Stimulated activated CD4-positive, alpha-beta T cell treated with anti-CD3 and anti-CD28 coated beads, Interleukin-15, amount 100 ng/mL, for 48 hours (primary cell): ENCODE results near the gene TIE1.

Source experiments
- DNase-seq, 2 donors: peaks; one replicate each; pipeline ENCODE4 v3.0.0-alpha.2; 2020; ENCODE audit warnings: low read depth in 2 of 2

Gene TIE1

GRCh38 chr1:43300378-43301094 lies at the start of gene TIE1:
TSS of gene TIE1 (plus strand) at chr1:43300982. CDS start at chr1:43301072, 90 bp downstream.
- no peak for DNase-seq

DNA sequence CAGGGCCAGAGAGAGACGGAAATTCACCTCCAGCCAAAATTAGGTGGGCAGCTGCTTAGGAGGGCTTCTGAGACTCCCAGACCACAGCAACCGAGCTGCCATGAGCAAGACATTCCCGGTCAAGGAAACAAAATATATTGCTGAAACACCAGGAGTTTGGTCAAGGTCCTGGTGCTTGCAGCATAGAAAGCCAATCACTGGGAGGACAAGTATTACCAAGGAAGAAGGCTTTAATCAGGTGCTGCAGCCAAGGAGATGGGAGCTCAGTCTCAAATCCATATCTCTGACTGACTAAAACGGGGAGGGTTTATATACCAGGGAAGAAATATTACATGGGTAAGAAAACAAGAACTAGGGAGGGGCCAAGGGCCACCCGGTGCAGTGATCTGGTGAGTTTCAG lies 49.8 kb upstream of the TIE1 start:
- DNase-seq, result no peak

GRCh38 chr1:43252225-43252624 lies 48.6 kb upstream of the TIE1 start:
- no peak for DNase-seq

DNA sequence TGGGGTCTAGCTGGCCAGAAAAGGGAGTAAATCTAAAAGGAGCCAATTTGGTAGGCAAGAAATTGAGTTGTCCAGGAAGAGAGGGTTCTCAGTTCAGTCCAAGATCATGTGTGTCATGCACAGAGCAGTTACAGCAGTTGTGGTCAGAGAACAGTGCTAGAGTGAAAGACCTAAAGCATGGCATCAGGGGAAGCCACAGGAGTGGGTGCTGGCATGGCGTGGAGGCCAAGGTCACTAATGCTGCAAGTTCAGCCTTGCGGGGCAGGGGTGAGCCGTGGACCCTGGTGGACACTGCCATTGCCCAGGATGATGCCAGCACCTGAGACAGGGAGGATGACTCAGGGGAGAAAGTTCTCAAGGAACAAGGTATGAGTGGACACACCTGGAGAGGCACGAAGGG lies 47.6 kb upstream of the TIE1 start:
- DNase-seq, result no peak

DNA sequence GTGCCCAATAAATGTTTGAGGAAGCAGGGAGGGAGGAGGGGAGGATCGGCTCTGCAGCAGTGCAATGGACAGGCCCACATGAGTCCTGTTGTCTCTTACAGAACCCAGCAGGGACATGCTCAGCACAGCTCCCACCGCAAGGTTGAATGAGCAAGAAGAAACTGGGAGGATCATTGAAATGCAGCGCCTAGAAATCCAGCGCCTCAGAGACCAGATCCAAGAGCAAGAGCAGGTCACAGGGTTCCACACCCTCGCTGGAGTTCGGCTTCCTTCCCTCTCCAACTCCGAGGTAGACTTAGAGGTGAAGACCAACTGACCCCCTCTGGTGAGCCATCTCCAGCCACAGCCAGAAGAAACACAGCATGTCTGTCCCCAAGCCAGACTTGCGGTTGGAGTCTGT lies 46.9 kb upstream of the TIE1 start:
- DNase-seq, result no peak

GRCh38 chr1:43255438-43256210 lies 45.2 kb upstream of the TIE1 start:
- no peak for DNase-seq

GRCh38 chr1:43256675-43257570 lies 43.9 kb upstream of the TIE1 start:
- no peak for DNase-seq

DNA sequence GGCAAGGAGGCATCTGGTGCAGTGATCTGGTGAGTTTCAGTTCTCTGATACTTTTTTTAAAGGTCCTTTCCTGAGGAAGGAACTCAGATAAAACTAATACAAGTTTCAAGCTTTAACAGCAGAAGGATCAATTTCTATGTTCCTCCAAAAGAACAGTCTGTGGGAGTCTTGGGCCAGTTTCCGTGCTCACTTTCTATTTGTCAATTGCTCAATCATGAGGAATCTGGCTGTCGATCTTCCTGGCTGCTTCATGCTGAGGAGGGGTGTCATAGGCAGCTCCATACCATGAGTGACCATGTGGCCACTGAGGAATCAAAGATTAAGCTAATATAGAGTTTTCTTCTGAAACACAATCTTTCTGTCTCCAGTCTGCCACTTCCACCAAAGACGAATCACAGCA lies 42.4 kb upstream of the TIE1 start:
- no peak for DNase-seq

GRCh38 chr1:43265431-43265830 lies 35.4 kb upstream of the TIE1 start:
- no peak for DNase-seq

- DNase-seq, result no peak
Observed at GRCh38 chr1:43266881-43267280, 33.9 kb upstream of the TIE1 start.

DNA sequence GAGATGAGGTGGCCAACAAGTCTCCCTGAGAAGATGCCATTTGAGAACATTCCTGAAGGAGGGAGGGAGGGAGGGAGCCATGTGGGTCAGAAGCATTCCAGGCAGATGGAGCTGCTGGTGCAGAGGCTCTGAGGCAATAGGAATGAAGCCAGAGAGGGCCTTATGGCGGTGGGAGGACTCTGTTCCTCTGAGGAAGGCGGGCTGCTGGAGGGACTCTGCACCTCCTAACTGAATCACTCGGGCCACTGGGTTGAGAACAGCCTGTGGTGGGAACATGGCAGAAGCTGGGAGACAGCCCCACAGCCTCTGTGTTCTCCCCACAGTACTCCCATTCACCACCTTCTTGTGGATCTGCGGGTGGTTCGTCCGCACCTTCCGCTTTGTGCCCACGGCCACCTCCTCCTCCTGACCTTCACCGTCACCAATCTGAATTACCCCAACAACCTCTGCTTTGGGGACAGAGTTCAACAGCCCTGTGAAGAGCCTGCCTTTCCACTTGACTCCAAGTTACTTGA lies 33.4 kb upstream of the TIE1 start:
- DNase-seq, result no peak

DNA sequence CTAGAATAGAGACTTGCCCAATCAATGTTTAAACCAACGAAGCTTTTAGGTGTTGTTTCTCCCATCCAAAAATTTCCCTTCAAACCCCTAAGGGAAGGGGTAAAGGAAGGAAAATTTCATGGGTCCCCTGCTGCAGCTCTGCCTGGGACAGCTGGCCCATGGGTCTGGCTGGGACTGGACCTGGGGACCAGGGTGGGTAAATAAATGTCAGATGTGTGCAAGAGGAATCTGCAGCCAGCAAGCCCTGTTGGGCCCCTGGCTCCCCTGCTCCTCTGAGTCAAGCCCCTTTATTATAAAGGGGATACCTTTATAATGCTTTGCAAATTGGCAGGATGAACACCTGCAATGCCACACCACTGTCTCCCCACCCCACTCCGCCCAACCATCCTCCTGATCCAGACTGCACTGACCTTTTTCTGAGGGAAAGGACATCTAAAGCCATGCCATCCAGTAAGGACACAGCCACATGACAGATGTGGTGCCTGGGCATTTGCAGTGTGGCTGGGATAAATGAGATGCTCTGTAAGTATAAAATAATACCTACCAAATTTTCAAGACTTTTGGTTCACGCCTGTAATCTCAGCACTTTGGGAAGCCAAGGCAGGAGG lies 32.9 kb upstream of the TIE1 start:
- DNase-seq, result no peak

DNA sequence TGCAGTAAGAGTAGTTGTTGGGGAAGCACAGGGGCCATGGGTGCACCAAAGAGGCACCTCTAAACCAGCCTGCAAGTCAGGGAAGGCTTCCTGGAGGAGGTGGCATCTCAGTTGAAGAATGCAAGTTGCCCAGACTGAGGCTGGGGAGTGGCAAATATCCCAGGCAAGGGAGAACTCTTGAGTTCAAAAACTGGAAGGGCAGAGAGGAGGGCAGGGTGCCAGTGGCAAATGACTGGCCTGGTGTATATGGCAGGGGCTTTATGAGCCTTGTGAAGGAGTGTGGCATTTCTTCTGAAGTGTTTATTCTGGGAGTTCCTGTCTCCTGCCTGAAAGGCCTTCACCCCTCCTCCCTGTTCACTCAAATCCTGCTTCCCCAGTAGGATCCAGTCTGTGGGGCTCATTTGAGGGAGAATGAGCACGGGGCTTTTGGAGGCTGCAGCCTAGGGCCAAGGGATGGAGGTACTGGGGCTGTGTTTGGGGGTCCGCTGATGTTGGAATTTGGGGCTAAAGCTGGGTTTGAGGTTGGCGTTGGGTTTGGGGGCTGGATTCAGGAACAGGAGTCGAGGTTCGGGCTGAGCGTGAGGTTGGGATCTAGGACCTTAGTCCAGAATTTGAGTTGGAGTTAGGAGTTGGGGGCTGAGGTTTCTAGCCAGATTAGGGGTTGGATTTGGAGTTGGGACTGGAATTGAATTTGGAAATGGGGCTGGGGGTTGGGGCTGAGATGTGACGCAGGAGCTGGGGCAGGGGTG lies 31.0 kb upstream of the TIE1 start, which contains the start of gene TMEM125:
Gene TMEM125, plus strand, starts transcription at position 357 of the 749 bp plus-strand sequence. CDS start 2,740 bp downstream, outside the sequence.
- DNase-seq, result no peak

DNA sequence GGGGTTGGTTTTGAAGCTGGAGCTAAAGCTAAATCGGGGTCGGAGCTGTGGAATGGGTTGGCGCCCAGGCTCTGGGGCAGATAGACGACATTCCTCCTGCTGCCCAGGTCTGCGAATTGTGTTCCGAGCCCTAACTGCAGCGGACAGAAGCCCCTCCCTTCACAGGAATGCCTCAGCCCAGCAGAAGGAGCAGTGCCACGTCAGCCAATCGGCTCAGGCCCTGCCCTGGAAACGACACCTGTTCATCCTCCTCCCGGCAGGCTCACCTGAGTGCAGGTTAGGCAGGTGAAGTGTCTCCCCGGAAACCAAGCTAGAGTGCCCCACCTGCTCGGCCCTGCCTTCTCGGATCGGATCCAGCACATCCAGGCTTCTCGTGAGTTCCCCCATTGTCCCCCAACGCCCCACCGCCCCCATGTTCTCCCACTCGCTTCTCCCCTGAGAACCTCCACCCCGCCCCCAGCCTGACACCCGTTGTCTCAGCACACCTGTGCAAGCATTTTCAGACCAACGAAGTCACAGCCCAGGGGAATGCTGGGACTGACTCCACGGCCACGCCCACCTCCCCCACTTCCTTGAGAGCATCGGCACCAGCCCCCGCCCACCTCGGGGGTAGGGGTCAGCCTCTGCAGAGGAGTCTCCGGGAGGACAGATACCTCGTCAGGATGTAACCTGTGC lies 30.2 kb upstream of the TIE1 start:
- no peak for DNase-seq

GRCh38 chr1:43271186-43272118 lies 29.3 kb upstream of the TIE1 start:
- no peak for DNase-seq

DNA sequence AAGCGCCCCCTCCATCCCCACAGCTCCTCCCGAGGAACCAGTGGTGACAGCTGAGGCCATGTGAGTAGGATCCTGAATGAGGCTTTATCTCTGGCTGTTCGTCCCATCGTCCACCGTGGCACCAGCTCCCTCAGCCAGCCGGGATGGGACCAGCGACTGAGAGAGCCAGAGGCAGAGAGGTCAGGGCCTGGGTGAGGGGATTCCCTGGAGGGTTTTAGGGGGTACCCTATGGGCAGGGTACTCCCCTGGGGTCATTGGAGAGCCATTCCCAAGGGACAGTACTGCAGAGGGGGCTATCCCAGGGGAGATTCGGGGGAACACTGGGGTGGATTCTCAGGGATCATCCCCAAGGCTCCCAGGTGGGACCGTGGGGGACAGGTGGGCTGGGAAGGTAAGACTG lies 28.6 kb upstream of the TIE1 start:
- DNase-seq, result no peak

GRCh38 chr1:43272576-43273571 lies 27.9 kb upstream of the TIE1 start:
- DNase-seq, result no peak

- DNase-seq, result no peak
Observed at GRCh38 chr1:43273708-43274107, 27.1 kb upstream of the TIE1 start.
